Measurements from ENCODE around the gene PNPLA6. TPM values are rescaled to one million over a fixed set of nuclear protein-coding genes. Genes with fewer than 3 reads are reported as not detected.
A peak's percentile ranks its signal among the peaks of the same experiment; 100 is the strongest.
"Not testable (repeated sequence)": the region's sequence is repeated elsewhere in the genome, so short reads cannot be mapped to it uniquely, and the experiment has no call there.

PNPLA6 gene
- polyA plus RNA-seq, 1 of the 3 experiments (the other 2 are of a cell fraction) = 90.5 TPM

GRCh38 chr19:7570761-7571160, 35.2 kb downstream of the PNPLA6 start:
- H3K36me3 ChIP-seq (replicated peaks in 1 of 2; ENCODE audit: control insufficient read depth in 1 of 2, insufficient read depth in 2 of 2, low read length in 1 of 2) = no peaks in the 10 kb centered on the region
- H2AFZ ChIP-seq (ENCODE audit: low read depth) = no peak overlapping the region
- no peak overlapping the region for H3K9ac ChIP-seq
- H3K27me3 ChIP-seq (ENCODE audit: insufficient read depth) = no peaks in the 10 kb centered on the region
- H3K9me3 ChIP-seq = no peaks in the 10 kb centered on the region
- H3K4me3 ChIP-seq (ENCODE audit: low read depth in 2 of 2, low read length in 1 of 2) = no peak overlapping the region
- H3K4me2 ChIP-seq = no peak overlapping the region
- no peaks in the 10 kb centered on the region for H3K79me2 ChIP-seq (ENCODE audit: insufficient read depth)
- TF ChIP-seq, protein P1, sequence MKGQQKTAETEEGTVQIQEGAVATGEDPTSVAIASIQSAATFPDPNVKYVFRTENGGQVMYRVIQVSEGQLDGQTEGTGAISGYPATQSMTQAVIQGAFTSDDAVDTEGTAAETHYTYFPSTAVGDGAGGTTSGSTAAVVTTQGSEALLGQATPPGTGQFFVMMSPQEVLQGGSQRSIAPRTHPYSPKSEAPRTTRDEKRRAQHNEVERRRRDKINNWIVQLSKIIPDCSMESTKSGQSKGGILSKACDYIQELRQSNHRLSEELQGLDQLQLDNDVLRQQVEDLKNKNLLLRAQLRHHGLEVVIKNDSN (IDR thresholded peaks at IDR 0.05; ENCODE audit: borderline replicate concordance, low read depth) = no peak
- ChIA-PET CTCF (interaction anchor here (3.2 to 13.0 kb wide), 2 partner anchors 48 to 113 kb away, joined by 40 to 171 read pairs; partner anchors contain the start of gene TRAPPC5), POLR2A (no interaction called here)
- H3K27ac ChIP-seq (ENCODE audit: low read depth in 2 of 2, low read length in 1 of 2) = no peak overlapping the region
- H3K4me1 ChIP-seq (ENCODE audit: control insufficient read depth in 1 of 2, insufficient read depth in 2 of 2, low read depth in 1 of 2, low read length in 1 of 2) = no peaks in the 10 kb centered on the region
- no peaks in the 10 kb centered on the region for H3F3A ChIP-seq (replicated peaks; ENCODE audit: insufficient read depth)
- H4K20me1 ChIP-seq (ENCODE audit: insufficient read depth) = no peaks in the 10 kb centered on the region
- no peaks in the 10 kb centered on the region for H3K9me2 ChIP-seq
- WGBS (ENCODE audit: low lambda C conversion rate) = 64% methylated on average over 5 of the region's 5 CpGs
- no peak for DNase-seq

DNA sequence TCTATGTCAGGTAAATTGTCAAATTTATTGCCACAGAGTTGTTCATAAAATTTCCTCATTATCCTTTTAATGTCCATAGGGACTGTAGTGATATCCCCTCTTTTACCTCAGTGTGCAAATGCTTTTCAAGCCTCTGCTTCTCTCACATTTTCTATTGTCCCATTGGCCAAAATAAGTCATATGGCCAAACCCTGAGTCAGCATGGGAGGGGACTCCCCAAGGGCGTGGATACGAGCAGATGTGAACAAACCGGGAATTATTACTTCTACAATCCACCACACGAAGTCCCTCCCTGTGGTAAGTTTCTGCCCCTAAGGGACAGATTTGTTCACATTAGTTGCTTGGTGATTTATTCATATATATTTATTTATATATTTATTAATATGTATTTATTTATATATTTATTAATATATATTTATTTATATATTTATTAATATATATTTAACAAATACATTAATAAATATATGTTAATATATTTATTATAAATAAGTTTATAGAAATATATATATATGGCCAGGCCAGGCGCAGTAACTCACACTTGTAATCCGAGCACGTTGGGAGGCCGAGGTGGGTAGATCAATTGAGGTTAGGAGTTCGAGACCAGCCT, 40.0 kb downstream of the PNPLA6 start:
- DNase-seq = no peak

DNA sequence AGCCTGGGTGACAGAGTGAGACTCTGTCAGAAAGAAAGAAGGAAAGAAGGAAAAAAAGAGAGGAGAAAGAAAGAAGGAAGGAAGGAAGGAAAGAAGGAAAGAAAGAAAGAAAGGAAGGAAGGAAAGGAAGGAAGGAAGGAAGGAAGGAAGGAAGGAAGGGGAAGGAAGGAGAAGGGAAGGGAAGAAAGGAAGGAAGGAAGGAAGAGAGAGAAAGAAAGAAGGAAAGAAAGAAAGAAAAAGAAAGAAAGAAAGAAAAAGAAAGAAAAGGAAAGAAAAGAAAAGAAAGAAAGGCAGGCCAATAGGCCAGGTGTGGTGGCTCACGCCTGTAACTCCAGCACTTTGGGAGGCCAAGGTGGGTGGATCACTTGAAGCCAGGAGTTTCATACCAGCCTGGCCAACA, 41.9 kb downstream of the PNPLA6 start:
- WGBS (ENCODE audit: low lambda C conversion rate) = 90% methylated on average over 1 of the region's 1 CpG
- H3K79me2 ChIP-seq (ENCODE audit: insufficient read depth); H3K4me1 ChIP-seq (ENCODE audit: control insufficient read depth in 1 of 2, insufficient read depth in 2 of 2, low read depth in 1 of 2, low read length in 1 of 2); H3K27ac ChIP-seq (ENCODE audit: low read depth in 2 of 2, low read length in 1 of 2); H3K4me3 ChIP-seq (ENCODE audit: low read depth in 2 of 2, low read length in 1 of 2); H3F3A ChIP-seq (replicated peaks; ENCODE audit: insufficient read depth); POLR2A ChIA-PET; H3K36me3 ChIP-seq (replicated peaks in 1 of 2; ENCODE audit: control insufficient read depth in 1 of 2, insufficient read depth in 2 of 2, low read length in 1 of 2); H3K9ac ChIP-seq; DNase-seq; H3K4me2 ChIP-seq; H4K20me1 ChIP-seq (ENCODE audit: insufficient read depth); H3K9me2 ChIP-seq; H3K9me3 ChIP-seq; H2AFZ ChIP-seq (ENCODE audit: low read depth): not testable (repeated sequence)
- CTCF ChIA-PET = interaction anchor here (1.3 to 5.8 kb wide), 2 partner anchors 9 to 222 kb away, joined by 4 to 43 read pairs; no protein-coding TSS in a partner anchor
- H3K27me3 ChIP-seq (ENCODE audit: insufficient read depth) = peaks cover 56% of the 10 kb centered on the region

More for the DNA sequence above, 40.0 kb downstream of the PNPLA6 start:
- POLR2A ChIA-PET = no interaction called here
- Histone ChIP-seq H3K9me3 (no peaks in the 10 kb centered on the region), H3F3A (replicated peaks; ENCODE audit: insufficient read depth) (no peaks in the 10 kb centered on the region), H3K4me3 (ENCODE audit: low read depth in 2 of 2, low read length in 1 of 2) (no peak overlapping the region), H3K9me2 (no peaks in the 10 kb centered on the region), H3K4me1 (ENCODE audit: control insufficient read depth in 1 of 2, insufficient read depth in 2 of 2, low read depth in 1 of 2, low read length in 1 of 2) (no peaks in the 10 kb centered on the region), H2AFZ (ENCODE audit: low read depth) (no peak overlapping the region), H3K9ac (no peak overlapping the region), H3K27ac (ENCODE audit: low read depth in 2 of 2, low read length in 1 of 2) (no peak overlapping the region), H3K27me3 (ENCODE audit: insufficient read depth) (peaks cover 42% of the 10 kb centered on the region), H3K79me2 (ENCODE audit: insufficient read depth) (no peaks in the 10 kb centered on the region), H3K4me2 (no peak overlapping the region), H4K20me1 (ENCODE audit: insufficient read depth) (no peaks in the 10 kb centered on the region), H3K36me3 (replicated peaks in 1 of 2; ENCODE audit: control insufficient read depth in 1 of 2, insufficient read depth in 2 of 2, low read length in 1 of 2) (no peaks in the 10 kb centered on the region)
- WGBS (ENCODE audit: low lambda C conversion rate) = 50% methylated on average over 9 of the region's 9 CpGs
- CTCF ChIA-PET = interaction anchor here (13.0 kb wide), 1 partner anchor 108 kb away, joined by 171 read pairs; the partner anchor contains the start of gene TRAPPC5
- no peak for TF ChIP-seq JUND (IDR thresholded peaks at IDR 0.05)
- TF ChIP-seq, protein P1 (IDR thresholded peaks at IDR 0.05; ENCODE audit: borderline replicate concordance, low read depth) = peak; percentile 31; the same call in 1 of the 2 replicates
